Fibroblast of skin of left quadriceps (primary cell): ENCODE data around the gene TAS2R42.
A peak's percentile ranks its signal among the peaks of the same experiment; 100 is the strongest.

Experiments used
- DNase-seq, 2 experiments: peaks; one replicate each; pipeline ENCODE4 v3.0.0-alpha.2; 2013; ENCODE audit warnings: low read depth in 2 of 2

Gene TAS2R42

GRCh38 chr12:11186837-11187236, at the start of gene TAS2R42:
Gene TAS2R42 (minus strand): TSS chr12:11186937. CDS start chr12:11186937, 0 bp downstream.
- DNase-seq: no peak

- no peak for DNase-seq
These were observed 46.8 kb upstream of the TAS2R42 start for GRCh38 chr12:11233532-11233931.

- DNase-seq: peak; percentile 2 to 4
These were observed 41.7 kb upstream of the TAS2R42 start for GRCh38 chr12:11228296-11228879.

- no peak for DNase-seq
These were observed 40.6 kb upstream of the TAS2R42 start for GRCh38 chr12:11227373-11227772.

GRCh38 chr12:11209113-11209512, 22.4 kb upstream of the TAS2R42 start:
- no peak for DNase-seq

GRCh38 chr12:11204173-11204572, 17.4 kb upstream of the TAS2R42 start:
- no peak for DNase-seq

- DNase-seq: no peak
These were observed 16.1 kb upstream of the TAS2R42 start for GRCh38 chr12:11202811-11203210.

GRCh38 chr12:11183011-11183410, 3.7 kb downstream of the TAS2R42 start:
- DNase-seq: no peak

- no peak for DNase-seq
These were observed 4.2 kb downstream of the TAS2R42 start for GRCh38 chr12:11182529-11182928.

GRCh38 chr12:11178250-11178649, 8.5 kb downstream of the TAS2R42 start:
- no peak for DNase-seq

GRCh38 chr12:11174022-11174421, 12.7 kb downstream of the TAS2R42 start:
- peak in 1 of 2 experiments; percentile 5 for DNase-seq

GRCh38 chr12:11171969-11172675, 14.6 kb downstream of the TAS2R42 start:
- DNase-seq: no peak

GRCh38 chr12:11171145-11171968, 15.4 kb downstream of the TAS2R42 start, which contains the start of gene SMIM10L1:
Gene SMIM10L1 (plus strand): TSS chr12:11171194. CDS start chr12:11171357, 163 bp downstream.
- DNase-seq: peak; percentile 86 to 90

- DNase-seq: no peak
These were observed 16.0 kb downstream of the TAS2R42 start for GRCh38 chr12:11170810-11171144.

- no peak for DNase-seq
These were observed 20.4 kb downstream of the TAS2R42 start for GRCh38 chr12:11166300-11166699.

GRCh38 chr12:11164384-11164783, 22.4 kb downstream of the TAS2R42 start:
- DNase-seq: no peak

- no peak for DNase-seq
These were observed 24.2 kb downstream of the TAS2R42 start for GRCh38 chr12:11162502-11162901.

GRCh38 chr12:11158885-11159444, 27.8 kb downstream of the TAS2R42 start:
- DNase-seq: no peak

- no peak for DNase-seq
These were observed 32.3 kb downstream of the TAS2R42 start for GRCh38 chr12:11154400-11154925.

- DNase-seq: no peak
These were observed 34.0 kb downstream of the TAS2R42 start for GRCh38 chr12:11152725-11153124.

- no peak for DNase-seq
These were observed 35.9 kb downstream of the TAS2R42 start for GRCh38 chr12:11150832-11151231.

GRCh38 chr12:11147420-11147819, 39.3 kb downstream of the TAS2R42 start:
- no peak for DNase-seq
